ENCODE measurements around the gene CENPL.
"Not testable (repeated sequence)": the region's sequence is repeated elsewhere in the genome, so short reads cannot be mapped to it uniquely, and the experiment has no call there.

CENPL gene

DNA sequence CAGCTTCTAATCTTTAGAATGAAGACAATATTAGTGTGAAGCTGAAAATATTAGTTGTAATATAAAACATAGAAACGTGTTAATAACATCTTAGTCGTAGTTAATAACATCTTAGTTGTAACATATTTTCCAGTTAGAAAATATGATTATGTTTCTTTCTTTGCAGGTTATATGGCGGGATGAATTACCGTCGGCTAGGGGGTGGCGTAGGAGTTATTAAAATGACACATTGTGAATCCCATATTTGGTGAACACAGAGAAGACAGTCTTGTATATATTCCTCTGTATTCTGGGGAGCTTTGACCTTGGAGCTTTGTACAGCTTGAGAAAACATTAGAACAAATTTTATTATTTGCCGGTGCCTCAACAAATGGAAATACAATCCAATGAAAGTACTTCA is 39.7 kb downstream of the CENPL start:
- in situ Hi-C loops (cut with HindIII; ENCODE audit: low sequenced_read_pairs) = no loop called here
- DNase-seq (ENCODE audit: low read depth, low spot score) = no peak
- TF ChIP-seq, protein P1, sequence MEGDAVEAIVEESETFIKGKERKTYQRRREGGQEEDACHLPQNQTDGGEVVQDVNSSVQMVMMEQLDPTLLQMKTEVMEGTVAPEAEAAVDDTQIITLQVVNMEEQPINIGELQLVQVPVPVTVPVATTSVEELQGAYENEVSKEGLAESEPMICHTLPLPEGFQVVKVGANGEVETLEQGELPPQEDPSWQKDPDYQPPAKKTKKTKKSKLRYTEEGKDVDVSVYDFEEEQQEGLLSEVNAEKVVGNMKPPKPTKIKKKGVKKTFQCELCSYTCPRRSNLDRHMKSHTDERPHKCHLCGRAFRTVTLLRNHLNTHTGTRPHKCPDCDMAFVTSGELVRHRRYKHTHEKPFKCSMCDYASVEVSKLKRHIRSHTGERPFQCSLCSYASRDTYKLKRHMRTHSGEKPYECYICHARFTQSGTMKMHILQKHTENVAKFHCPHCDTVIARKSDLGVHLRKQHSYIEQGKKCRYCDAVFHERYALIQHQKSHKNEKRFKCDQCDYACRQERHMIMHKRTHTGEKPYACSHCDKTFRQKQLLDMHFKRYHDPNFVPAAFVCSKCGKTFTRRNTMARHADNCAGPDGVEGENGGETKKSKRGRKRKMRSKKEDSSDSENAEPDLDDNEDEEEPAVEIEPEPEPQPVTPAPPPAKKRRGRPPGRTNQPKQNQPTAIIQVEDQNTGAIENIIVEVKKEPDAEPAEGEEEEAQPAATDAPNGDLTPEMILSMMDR (IDR thresholded peaks at IDR 0.05; ENCODE audit: low read depth, low read length) = no peak
- no peak overlapping the region for H3K4me3 ChIP-seq (ENCODE audit: low read depth, low read length)

DNA sequence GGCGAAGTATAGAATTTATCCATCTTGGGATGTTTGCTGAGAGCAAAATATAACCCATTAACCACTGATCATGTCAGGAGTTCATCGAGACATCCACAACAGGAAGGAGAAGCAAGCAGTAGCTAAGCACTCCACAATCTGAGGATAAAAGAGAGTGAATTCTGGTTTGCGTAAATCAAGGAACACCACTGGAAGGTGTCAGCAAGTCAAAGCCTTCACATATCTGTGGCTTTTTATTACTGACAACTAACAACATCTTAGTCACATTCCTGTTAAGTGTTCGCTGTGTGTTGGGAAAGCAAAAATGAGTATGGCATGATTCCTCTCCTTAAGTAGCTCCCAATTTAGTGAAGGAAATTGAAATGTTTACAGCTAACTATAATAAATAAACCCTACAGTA is 44.7 kb downstream of the CENPL start:
- DNase-seq (ENCODE audit: low read depth, low spot score) = no peak
- TF ChIP-seq, protein P1 (IDR thresholded peaks at IDR 0.05; ENCODE audit: low read depth, low read length) = no peak
- in situ Hi-C loops (cut with HindIII; ENCODE audit: low sequenced_read_pairs) = no loop called here
- H3K4me3 ChIP-seq (ENCODE audit: low read depth, low read length) = no peak overlapping the region

DNA sequence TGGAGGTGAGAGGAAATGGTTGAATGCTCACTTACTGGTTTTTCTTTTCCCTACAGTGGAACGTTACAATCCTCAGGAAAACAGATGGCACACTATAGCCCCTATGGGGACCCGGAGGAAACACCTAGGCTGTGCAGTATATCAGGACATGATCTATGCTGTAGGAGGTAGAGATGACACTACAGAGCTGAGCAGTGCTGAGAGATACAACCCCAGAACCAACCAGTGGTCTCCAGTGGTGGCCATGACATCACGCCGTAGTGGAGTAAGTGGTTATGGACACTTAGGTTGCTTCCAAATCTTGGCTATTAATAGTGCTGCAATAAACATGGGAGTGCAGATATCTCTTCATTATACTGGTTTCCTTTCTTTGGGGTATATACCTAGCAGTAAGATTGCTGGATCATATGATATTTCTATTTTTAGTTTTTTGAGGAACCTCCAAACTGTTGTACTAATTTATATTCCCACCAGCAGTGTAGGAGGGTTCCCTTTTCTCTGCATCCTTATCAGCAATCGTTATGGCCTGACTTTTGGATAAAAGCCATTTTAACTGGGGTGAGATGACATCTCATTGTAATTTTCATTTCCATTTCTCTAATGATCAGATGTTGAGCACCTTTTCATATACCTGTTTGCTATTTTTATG is 49.0 kb downstream of the CENPL start:
- H3K4me3 ChIP-seq (ENCODE audit: low read depth, low read length) = no peak overlapping the region
- DNase-seq (ENCODE audit: low read depth, low spot score) = no peak
- in situ Hi-C loops (cut with HindIII; ENCODE audit: low sequenced_read_pairs) = no loop called here
- TF ChIP-seq, protein P1 (IDR thresholded peaks at IDR 0.05; ENCODE audit: low read depth, low read length) = no peak

DNA sequence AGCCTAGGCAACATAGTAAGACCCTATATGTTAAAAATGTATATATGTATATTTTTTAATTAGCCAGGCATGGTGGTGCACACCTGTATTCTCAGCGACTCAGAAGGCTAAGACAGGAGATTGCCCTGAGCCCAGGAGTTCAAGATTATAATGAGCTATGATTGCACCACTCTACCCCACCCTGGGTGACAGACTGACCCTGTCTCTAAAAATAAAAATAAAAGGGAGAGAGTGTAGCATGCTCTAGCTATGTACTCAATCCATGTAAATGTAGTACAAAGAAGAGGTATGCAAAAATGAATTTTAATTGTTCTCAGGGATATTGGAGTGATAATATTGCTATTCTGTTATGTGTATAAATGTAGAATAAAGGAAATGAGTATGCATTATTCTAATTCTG is 53.1 kb downstream of the CENPL start:
- in situ Hi-C loops (cut with HindIII; ENCODE audit: low sequenced_read_pairs) = no loop called here
- TF ChIP-seq, protein P1 (IDR thresholded peaks at IDR 0.05; ENCODE audit: low read depth, low read length) = no peak
- no peak overlapping the region for H3K4me3 ChIP-seq (ENCODE audit: low read depth, low read length)
- no peak for DNase-seq (ENCODE audit: low read depth, low spot score)

DNA sequence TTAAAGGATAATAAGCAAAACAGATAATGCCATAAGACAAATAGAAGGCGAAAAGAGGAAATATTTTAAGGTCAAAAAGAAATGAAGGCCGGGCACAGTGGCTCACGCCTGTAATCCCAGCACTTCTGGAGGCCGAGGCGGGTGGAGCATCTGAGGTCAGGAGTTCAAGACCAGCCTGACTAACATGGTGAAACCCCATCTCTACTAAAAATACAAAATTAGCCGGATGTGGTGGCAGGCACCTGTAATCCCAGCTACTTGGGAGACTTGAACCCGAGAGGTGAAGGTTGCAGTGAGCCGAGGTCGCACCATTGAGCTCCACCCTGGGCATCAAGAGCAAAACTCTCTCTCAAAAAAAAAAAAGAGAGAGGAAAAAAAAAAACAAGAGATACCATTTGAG is 54.4 kb downstream of the CENPL start:
- DNase-seq (ENCODE audit: low read depth, low spot score); in situ Hi-C loops (cut with HindIII; ENCODE audit: low sequenced_read_pairs): not testable (repeated sequence)

DNA sequence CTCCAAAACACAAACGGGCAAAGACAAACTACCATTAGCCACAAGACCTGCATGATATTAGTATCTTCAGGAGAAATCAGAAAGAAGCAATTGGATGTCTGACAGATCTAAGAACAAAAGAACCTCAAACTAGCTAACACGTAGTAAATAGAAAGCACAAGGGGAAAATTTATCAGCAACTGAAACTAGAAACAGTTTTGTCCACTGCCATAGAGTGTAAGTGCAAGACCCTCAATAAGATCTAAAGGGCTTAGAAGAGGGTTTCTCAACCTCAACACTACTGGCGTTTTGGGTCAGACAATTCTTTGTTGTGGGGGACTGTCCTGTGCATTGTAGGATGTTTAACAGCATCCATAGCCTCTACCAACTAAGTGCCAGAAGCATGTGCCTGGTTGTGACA is 55.9 kb downstream of the CENPL start:
- H3K4me3 ChIP-seq (ENCODE audit: low read depth, low read length) = no peak overlapping the region
- TF ChIP-seq, protein P1 (IDR thresholded peaks at IDR 0.05; ENCODE audit: low read depth, low read length) = no peak
- in situ Hi-C loops (cut with HindIII; ENCODE audit: low sequenced_read_pairs) = no loop called here
- DNase-seq (ENCODE audit: low read depth, low spot score) = no peak

More for the DNA sequence above, 54.4 kb downstream of the CENPL start:
- not testable (repeated sequence) for H3K4me3 ChIP-seq (ENCODE audit: low read depth, low read length)

DNA sequence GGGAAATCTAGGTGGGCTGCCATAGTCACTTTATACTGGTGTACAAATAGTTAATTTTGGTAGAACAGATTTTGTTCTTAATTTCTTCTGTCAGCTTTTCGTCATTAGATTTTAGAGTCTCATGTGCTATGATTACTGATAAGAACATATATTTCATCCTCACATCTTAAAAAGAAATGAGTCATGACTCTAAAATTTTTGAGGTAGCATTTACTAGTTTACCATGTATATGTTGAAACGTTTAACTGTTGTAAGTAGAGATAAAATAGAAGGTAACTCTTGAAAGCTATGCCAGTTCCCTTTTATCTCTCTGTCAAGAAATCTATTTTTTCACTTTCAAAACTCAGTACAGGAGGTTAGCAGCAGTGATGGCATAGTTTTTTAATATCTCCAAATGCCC is 56.5 kb downstream of the CENPL start:
- TF ChIP-seq, protein P1 (IDR thresholded peaks at IDR 0.05; ENCODE audit: low read depth, low read length) = no peak
- in situ Hi-C loops (cut with HindIII; ENCODE audit: low sequenced_read_pairs) = no loop called here
- H3K4me3 ChIP-seq (ENCODE audit: low read depth, low read length) = no peak overlapping the region
- no peak for DNase-seq (ENCODE audit: low read depth, low spot score)

DNA sequence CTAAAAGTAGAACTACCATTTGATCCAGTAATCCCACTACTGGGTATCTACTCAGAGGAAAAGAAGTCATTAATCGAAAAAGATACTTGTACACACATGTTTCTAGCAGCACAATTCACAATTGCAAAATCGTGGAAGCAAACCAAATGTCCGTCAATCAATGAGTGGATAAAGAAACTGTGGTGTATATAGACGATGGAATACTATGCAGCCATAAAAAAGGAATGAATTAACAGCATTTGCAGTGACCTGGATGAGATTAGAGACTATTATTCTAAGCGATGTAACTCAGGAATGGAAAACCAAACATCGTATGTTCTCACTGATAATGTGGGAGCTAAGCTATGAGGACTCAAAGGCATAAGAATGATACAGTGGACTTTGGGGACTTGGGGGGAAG is 60.4 kb downstream of the CENPL start:
- H3K4me3 ChIP-seq (ENCODE audit: low read depth, low read length); DNase-seq (ENCODE audit: low read depth, low spot score); in situ Hi-C loops (cut with HindIII; ENCODE audit: low sequenced_read_pairs): not testable (repeated sequence)

All from astrocyte of the spinal cord (primary cell).